HAP-1 (cell line): Measurements from ENCODE around the gene CEP250.
A peak's percentile ranks its signal among the peaks of the same experiment; 100 is the strongest.

Experiments
- DNase-seq, 2 experiments: peaks; one replicate each; pipeline ENCODE4 v3.0.0-alpha.2; 2016 to 2020; ENCODE audit warnings: low spot score in 2 of 2
- H3K27me3 ChIP-seq: fragments of 250-450 bp; sonication (Bioruptor Pico); 2 replicates; pipeline ENCODE4 v1.5.1; 2020; ENCODE audit warnings: low read depth, mild to moderate bottlenecking, moderate library complexity
- H3K36me3 ChIP-seq: fragments of 250-450 bp; sonication (Bioruptor Pico); replicated peaks from 2 replicates; pipeline ENCODE4 v1.5.1; 2020; ENCODE audit warnings: mild to moderate bottlenecking
- H3K4me1 ChIP-seq: fragments of 250-450 bp; sonication (Bioruptor Pico); 2 replicates; pipeline ENCODE4 v1.5.1; 2020; ENCODE audit warnings: mild to moderate bottlenecking
- H3K4me3 ChIP-seq: fragments of 250-450 bp; sonication (Bioruptor Pico); 2 replicates; pipeline ENCODE4 v1.5.1; 2020; ENCODE audit warnings: mild to moderate bottlenecking, moderate library complexity
- H3K9me3 ChIP-seq: fragments of 250-450 bp; sonication (Bioruptor Pico); 2 replicates; pipeline ENCODE4 v1.5.1; 2020; ENCODE audit warnings: mild to moderate bottlenecking, moderate library complexity
- in situ Hi-C: fragments of 300-500 bp; cut with MboI; formaldehyde crosslinking; loops from 3 replicates; pipeline ENCODE4 v1.14.3; 2020; ENCODE audit warnings: low sequenced_read_pairs, inconsistent platforms, mixed read lengths

The CEP250 gene

DNA sequence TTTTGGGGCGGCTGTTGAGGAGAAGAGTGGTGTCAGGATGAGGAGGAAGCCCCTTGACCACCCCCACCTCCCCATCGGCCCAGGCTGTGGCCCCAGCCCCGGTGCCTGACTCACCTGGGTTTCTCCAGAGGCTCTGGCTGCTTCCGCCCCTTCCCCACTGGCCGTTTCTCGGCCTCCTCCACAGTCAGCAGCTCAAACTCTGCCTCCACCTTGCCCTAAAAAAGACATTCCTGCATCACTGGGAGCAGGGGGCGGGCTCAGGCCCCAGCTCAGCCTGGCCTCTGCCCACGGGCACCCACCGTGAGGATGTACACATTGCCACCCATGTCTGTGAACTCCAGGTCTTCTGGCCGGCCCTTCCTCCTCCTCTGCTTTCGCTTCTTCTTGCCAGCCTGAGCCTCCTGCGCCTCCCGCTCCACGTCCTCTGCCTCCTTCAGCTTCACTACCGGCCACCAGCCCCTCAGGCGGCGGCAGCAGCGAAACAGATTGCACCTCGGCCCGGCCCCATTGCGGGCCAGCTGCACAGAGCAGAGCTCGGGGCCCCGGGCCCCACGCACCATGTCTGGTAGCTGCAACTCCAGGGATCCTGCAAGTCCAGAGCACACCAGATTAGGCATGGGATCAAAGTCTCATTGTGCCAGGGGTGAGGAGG lies 103.8 kb downstream of the CEP250 start:
- no peak for DNase-seq
- no peaks in the 10 kb centered on the region for H3K9me3 ChIP-seq
- no peak overlapping the region for H3K4me3 ChIP-seq
- no peaks in the 10 kb centered on the region for H3K27me3 ChIP-seq
- H3K36me3 ChIP-seq: peaks cover 31% of the 10 kb centered on the region
- no peaks in the 10 kb centered on the region for H3K4me1 ChIP-seq
- in situ Hi-C loops: no loop called here

DNA sequence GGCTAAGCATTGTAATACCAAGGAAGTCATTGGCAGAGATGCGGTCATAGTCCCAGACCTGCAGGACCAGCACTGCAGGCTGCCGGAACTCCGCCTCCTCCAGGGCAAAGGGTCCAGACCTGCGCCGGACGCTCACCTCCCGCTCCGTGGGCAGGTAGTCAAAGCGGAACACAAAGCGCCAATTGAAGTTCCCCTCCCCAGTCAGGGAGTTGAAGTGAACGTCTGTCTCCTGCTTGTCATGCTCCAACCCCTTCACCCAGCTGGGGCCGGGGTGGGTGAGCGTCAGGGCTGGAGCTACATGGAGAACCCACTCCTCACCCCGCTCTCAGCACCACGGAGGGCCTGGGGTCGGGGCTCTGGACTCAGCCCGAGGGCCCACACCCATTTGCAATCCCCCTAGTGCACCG lies 104.7 kb downstream of the CEP250 start:
- in situ Hi-C loops: no loop called here
- peaks cover 24% of the 10 kb centered on the region for H3K36me3 ChIP-seq
- no peaks in the 10 kb centered on the region for H3K9me3 ChIP-seq
- H3K4me3 ChIP-seq: no peak overlapping the region
- no peaks in the 10 kb centered on the region for H3K27me3 ChIP-seq
- H3K4me1 ChIP-seq: no peaks in the 10 kb centered on the region
- DNase-seq: no peak

DNA sequence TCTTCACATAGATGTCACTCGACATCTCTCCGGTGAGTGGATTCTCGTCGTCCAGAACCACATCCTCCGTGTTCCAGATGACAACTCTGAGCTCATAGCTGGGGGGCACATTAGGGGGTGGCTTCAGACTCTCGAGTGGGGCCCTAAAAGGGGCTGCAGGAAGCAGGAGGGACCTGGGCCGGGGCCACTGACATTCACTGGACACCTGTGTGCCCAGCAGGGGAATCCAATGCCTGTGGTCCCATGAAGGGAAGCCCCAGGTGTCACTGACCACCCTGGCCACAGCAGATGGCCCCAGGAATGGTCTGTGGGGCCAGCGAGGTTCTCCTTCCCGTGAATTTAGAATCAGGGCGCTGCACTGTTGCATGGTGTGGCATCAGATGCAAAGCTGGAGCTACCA lies 105.1 kb downstream of the CEP250 start:
- Histone ChIP-seq H3K27me3 (no peaks in the 10 kb centered on the region), H3K9me3 (no peaks in the 10 kb centered on the region), H3K36me3 (peaks cover 21% of the 10 kb centered on the region), H3K4me3 (no peak overlapping the region), H3K4me1 (no peaks in the 10 kb centered on the region)
- no peak for DNase-seq
- in situ Hi-C loops: no loop called here

DNA sequence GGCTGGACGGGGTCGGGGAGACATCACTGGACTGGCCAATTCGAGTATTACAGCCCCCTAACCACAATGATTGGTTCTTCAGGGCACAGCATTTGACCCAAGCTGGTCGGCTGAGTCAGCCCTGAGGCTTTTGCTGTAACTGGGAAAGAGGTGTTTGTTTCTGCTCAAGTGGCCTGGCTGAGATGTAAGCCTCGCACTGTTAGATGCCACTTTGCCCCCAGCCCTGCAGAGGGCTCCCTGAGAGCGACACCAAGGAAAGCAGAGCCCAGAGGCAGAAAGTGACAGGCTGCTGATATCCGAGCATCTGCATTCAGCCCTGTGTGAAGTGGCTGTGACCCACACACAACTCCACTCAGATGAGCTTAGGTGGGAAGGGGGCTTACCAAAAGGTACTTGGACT lies 105.9 kb downstream of the CEP250 start:
- Histone ChIP-seq H3K4me3 (no peak overlapping the region), H3K27me3 (no peaks in the 10 kb centered on the region), H3K4me1 (no peaks in the 10 kb centered on the region), H3K9me3 (no peaks in the 10 kb centered on the region), H3K36me3 (peaks cover 16% of the 10 kb centered on the region)
- in situ Hi-C loops: no loop called here
- peak in 1 of 2 experiments; percentile 34 for DNase-seq

DNA sequence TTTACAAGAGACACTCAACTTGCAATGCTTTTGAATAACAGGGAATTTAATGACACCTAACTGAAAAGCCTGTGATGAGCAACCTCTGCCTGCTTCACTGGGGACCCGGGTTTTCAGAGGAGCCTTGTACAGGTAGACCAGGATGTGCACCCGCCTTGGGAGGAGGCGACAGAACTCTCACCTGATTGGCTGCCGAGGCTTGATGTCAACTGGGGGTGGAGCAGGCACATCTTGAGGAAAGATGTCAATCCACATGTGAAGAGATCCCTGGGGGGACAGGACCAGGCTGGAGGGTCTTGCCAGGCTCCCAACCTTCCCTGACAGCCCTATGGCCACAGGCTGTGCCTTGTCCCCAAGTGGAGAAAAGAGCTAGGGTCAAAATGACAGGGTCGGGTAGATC lies 106.3 kb downstream of the CEP250 start:
- in situ Hi-C loops: no loop called here
- DNase-seq: no peak
- Histone ChIP-seq H3K27me3 (no peaks in the 10 kb centered on the region), H3K9me3 (no peaks in the 10 kb centered on the region), H3K4me1 (no peaks in the 10 kb centered on the region), H3K36me3 (peaks cover 12% of the 10 kb centered on the region), H3K4me3 (no peak overlapping the region)

DNA sequence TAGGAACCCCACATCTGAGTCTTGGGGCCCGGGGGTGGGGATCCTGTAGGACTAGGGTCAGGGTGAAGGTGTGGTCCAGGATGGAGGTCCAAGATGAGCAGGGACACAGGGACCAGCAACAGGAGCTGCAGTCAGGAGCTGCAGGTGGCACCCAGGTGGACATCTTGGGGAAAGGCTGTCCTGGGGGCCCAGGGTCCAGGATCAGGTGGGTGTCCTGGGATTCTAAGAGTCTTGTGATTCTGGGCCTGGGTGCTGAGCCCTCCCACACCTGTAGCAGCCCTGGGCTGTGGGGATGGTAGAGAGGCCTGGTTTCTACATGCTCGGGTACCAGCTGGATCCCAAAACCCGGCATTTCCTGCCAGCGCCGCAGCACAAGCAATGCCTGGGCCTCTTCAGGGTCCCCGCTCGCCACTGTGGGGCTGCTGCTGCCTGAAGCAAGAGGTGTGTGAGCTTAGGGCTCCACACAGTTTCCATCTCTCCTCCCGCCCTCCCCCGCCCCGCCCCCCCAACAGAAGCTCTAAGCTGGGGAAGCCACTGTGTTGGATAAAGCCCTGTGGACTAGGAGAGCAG lies 107.2 kb downstream of the CEP250 start:
- Histone ChIP-seq H3K27me3 (no peaks in the 10 kb centered on the region), H3K4me3 (no peak overlapping the region), H3K36me3 (peaks cover 6% of the 10 kb centered on the region), H3K9me3 (no peaks in the 10 kb centered on the region), H3K4me1 (no peaks in the 10 kb centered on the region)
- in situ Hi-C loops: no loop called here
- DNase-seq: no peak

DNA sequence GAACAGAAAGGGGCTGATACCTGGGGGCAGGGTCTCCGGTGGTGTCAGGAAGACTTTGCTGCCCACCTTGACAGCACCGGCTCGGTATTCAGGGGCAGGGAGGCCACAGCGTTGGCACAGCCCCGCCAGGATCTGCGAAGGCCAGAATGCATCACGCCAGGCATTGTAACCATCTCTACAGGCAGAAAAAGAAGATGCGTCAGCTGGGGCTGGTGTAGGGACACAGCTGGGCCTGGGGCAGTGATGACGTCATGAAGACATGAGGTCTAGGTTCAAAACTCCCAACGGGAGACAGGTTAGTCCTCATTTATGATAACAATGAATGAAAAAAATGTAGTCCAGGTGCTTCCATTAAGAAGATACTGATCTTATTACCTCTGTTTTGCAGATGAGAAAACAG lies 108.4 kb downstream of the CEP250 start:
- no peaks in the 10 kb centered on the region; the same call in none of the 2 replicates for H3K36me3 ChIP-seq
- no peak for DNase-seq
- H3K4me1 ChIP-seq: no peaks in the 10 kb centered on the region
- no peaks in the 10 kb centered on the region for H3K9me3 ChIP-seq
- in situ Hi-C loops: no loop called here
- H3K4me3 ChIP-seq: no peak overlapping the region
- H3K27me3 ChIP-seq: no peaks in the 10 kb centered on the region

DNA sequence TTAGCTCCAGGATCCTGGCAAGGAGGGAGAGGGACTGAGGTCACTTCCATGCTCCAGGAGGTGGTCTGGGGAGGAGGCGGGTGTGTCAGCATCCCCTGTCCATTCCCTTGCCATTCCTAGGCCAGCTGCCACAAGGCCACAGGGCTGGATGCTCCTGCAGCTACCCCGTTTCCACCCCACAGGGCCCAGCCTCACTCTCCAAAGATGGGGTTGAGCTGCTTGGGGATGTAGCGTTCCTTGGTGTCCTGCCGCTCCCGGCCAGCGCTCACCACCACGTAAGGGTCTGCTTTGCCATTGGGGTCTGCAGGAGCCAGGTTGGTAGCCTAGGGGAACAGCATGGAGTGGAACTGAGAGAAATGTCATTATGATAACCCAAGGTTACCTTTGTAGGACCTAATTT lies 109.5 kb downstream of the CEP250 start:
- DNase-seq: no peak
- no peaks in the 10 kb centered on the region for H3K9me3 ChIP-seq
- H3K36me3 ChIP-seq: no peaks in the 10 kb centered on the region
- in situ Hi-C loops: no loop called here
- no peaks in the 10 kb centered on the region for H3K4me1 ChIP-seq
- H3K4me3 ChIP-seq: no peak overlapping the region
- H3K27me3 ChIP-seq: no peaks in the 10 kb centered on the region

DNA sequence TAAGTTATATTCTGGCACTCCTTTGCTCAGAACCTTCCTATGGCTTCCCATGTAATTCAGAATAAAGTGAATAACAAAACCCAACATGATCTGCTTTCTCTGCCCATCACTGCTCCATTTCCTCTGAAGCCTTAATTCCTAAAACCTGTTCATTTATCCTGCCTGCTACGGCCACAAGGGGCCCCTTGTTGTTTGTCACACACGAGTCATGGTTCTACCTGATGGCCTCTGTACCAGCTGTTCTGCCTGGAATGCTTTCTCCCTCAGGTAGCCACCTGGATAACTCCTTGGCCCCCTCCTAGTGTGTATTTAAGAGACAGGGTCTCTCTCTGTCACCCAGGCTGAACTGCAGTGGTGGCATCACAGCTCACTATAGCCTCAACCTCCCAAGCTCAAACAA lies 113.2 kb downstream of the CEP250 start:
- no peaks in the 10 kb centered on the region for H3K36me3 ChIP-seq
- no peaks in the 10 kb centered on the region for H3K9me3 ChIP-seq
- in situ Hi-C loops: no loop called here
- H3K4me3 ChIP-seq: no peak overlapping the region
- no peak for DNase-seq
- H3K4me1 ChIP-seq: no peaks in the 10 kb centered on the region
- no peaks in the 10 kb centered on the region for H3K27me3 ChIP-seq
